Neural progenitor cell (in vitro differentiated cells): Measurements from ENCODE around the gene IFNG-AS1. TPM values are rescaled to one million over a fixed set of nuclear protein-coding genes. Genes with fewer than 3 reads are reported as not detected.
A peak's percentile ranks its signal among the peaks of the same experiment; 100 is the strongest.

ENCODE experiments used
- DNase-seq: peaks from one replicate; pipeline ENCODE4 v3.0.0-alpha.2; 2016; ENCODE audit warnings: low spot score
- H2AFZ ChIP-seq: fragments of 200-600 bp; sonication (generic); replicated peaks from 2 replicates; pipeline ENCODE4 v1.6.1; 2016; ENCODE audit warnings: antibody characterized with exemption
- H3F3A ChIP-seq: fragments of 200-600 bp; sonication (generic); 2 replicates; pipeline ENCODE4 v1.6.1; 2016; ENCODE audit warnings: antibody characterized with exemption, low read depth
- H3K27ac ChIP-seq: fragments of 200-600 bp; sonication (generic); 2 replicates; pipeline ENCODE4 v1.5.1; 2016; ENCODE audit warnings: mild to moderate bottlenecking
- H3K27me3 ChIP-seq: fragments of 200-600 bp; sonication (generic); 2 replicates; pipeline ENCODE4 v1.6.1; 2016; ENCODE audit warnings: mild to moderate bottlenecking, moderate library complexity
- H3K36me3 ChIP-seq: fragments of 200-600 bp; sonication (generic); 2 replicates; pipeline ENCODE4 v1.5.1; 2016
- H3K4me1 ChIP-seq: fragments of 200-600 bp; sonication (generic); 2 replicates; pipeline ENCODE4 v1.6.1; 2016; ENCODE audit warnings: mixed run types
- H3K4me2 ChIP-seq: fragments of 200-600 bp; sonication (generic); 2 replicates; pipeline ENCODE4 v1.6.1; 2016
- H3K4me3 ChIP-seq: fragments of 200-600 bp; sonication (generic); 2 replicates; pipeline ENCODE4 v1.5.1; 2016
- H3K79me2 ChIP-seq: fragments of 200-600 bp; sonication (generic); 2 replicates; pipeline ENCODE4 v1.6.1; 2016; ENCODE audit warnings: low read depth
- H3K9ac ChIP-seq: fragments of 200-600 bp; sonication (generic); 2 replicates; pipeline ENCODE4 v1.6.1; 2016
- H3K9me3 ChIP-seq: fragments of 200-600 bp; sonication (generic); 2 replicates; pipeline ENCODE4 v1.5.1; 2016; ENCODE audit warnings: low read depth
- H4K20me1 ChIP-seq: fragments of 200-600 bp; sonication (generic); 2 replicates; pipeline ENCODE4 v1.6.1; 2016; ENCODE audit warnings: low read depth
- H3K27ac Mint-ChIP-seq: 3 replicates; pipeline ENCODE4 v1.8.0; 2021; ENCODE audit warnings: mixed read lengths
- H3K27me3 Mint-ChIP-seq: 2 replicates; pipeline ENCODE4 v1.8.0; 2022; ENCODE audit warnings: low read depth, mild to moderate bottlenecking, inconsistent platforms, moderate library complexity, mixed read lengths; ENCODE audit not compliant: insufficient read depth
- H3K36me3 Mint-ChIP-seq: 3 replicates; pipeline ENCODE4 v1.8.0; 2021; ENCODE audit warnings: mixed read lengths
- H3K4me1 Mint-ChIP-seq: 3 replicates; pipeline ENCODE4 v1.8.0; 2021; ENCODE audit warnings: mixed read lengths
- H3K4me3 Mint-ChIP-seq: 3 replicates; pipeline ENCODE4 v1.8.0; 2021; ENCODE audit warnings: mild to moderate bottlenecking, moderate library complexity, mixed read lengths
- H3K9me3 Mint-ChIP-seq: 3 replicates; pipeline ENCODE4 v1.8.0; 2020; ENCODE audit warnings: mixed read lengths
- EZH2 ChIP-seq: fragments of 200-600 bp; sonication (generic); IDR thresholded peaks from 2 replicates; pipeline ENCODE4 v1.6.1; 2017; ENCODE audit warnings: antibody characterized with exemption, mild to moderate bottlenecking, moderate library complexity
- EZH2phosphoT487 ChIP-seq: fragments of 200-600 bp; sonication (generic); IDR thresholded peaks from 2 replicates; pipeline ENCODE4 v1.6.1; 2017; ENCODE audit warnings: antibody characterized with exemption
- total RNA-seq: library from RNA; depleted of rRNA; stranded (reverse); fragments of >200 nt; gene quantifications from 2 replicates; pipeline ENCODE4 v1.2.3, GENCODE V29; 2015; ENCODE audit warnings: low replicate concordance
- TF ChIP-seq, protein P1 (sequence below): fragments of 200-600 bp; sonication (generic); IDR thresholded peaks from 2 replicates; pipeline ENCODE4 v1.5.1; 2017; ENCODE audit warnings: antibody characterized with exemption, mild to moderate bottlenecking

The IFNG-AS1 gene
- total RNA-seq, 1 donor from 2014 or later, result not detected

DNA sequence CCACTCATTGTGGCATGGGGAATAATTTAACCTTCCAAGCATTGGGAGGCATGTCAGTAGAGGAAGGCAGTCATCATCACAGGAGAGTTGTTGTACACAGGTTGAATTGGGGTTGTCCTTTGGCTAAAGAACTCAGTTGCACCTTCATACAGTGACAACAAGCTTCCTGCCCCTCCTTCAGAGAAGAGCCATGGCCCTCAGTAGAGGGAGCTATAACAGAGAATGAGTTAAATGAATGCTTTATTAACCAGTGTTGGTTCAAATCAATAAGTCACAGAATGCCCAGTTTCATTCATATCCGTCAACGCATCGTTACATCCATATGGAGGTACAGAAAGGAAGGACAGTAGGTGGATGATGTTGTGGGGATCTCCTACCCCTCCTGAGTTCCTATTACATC is 4.8 kb downstream of the IFNG-AS1 start:
- Mint-ChIP-seq H3K4me3 (no peak overlapping the region), H3K36me3 (no peaks in the 10 kb centered on the region), H3K27me3 (no peaks in the 10 kb centered on the region), H3K4me1 (peaks cover 2% of the 10 kb centered on the region), H3K9me3 (no peaks in the 10 kb centered on the region), H3K27ac (no peak overlapping the region)
- no peaks in the 10 kb centered on the region for H3K36me3 ChIP-seq
- H4K20me1 ChIP-seq, result no peaks in the 10 kb centered on the region
- TF ChIP-seq EZH2phosphoT487 (no peak), EZH2 (no peak)
- TF ChIP-seq, protein P1, sequence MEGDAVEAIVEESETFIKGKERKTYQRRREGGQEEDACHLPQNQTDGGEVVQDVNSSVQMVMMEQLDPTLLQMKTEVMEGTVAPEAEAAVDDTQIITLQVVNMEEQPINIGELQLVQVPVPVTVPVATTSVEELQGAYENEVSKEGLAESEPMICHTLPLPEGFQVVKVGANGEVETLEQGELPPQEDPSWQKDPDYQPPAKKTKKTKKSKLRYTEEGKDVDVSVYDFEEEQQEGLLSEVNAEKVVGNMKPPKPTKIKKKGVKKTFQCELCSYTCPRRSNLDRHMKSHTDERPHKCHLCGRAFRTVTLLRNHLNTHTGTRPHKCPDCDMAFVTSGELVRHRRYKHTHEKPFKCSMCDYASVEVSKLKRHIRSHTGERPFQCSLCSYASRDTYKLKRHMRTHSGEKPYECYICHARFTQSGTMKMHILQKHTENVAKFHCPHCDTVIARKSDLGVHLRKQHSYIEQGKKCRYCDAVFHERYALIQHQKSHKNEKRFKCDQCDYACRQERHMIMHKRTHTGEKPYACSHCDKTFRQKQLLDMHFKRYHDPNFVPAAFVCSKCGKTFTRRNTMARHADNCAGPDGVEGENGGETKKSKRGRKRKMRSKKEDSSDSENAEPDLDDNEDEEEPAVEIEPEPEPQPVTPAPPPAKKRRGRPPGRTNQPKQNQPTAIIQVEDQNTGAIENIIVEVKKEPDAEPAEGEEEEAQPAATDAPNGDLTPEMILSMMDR, result peak; percentile 38
- H2AFZ ChIP-seq, result no peak overlapping the region
- no peak overlapping the region for H3K9ac ChIP-seq
- no peaks in the 10 kb centered on the region for H3K9me3 ChIP-seq
- H3K79me2 ChIP-seq, result no peaks in the 10 kb centered on the region
- no peaks in the 10 kb centered on the region for H3K27me3 ChIP-seq
- peaks cover 3% of the 10 kb centered on the region for H3K4me1 ChIP-seq
- no peak overlapping the region for H3K27ac ChIP-seq
- no peak overlapping the region for H3K4me3 ChIP-seq
- no peak overlapping the region for H3K4me2 ChIP-seq
- DNase-seq, result no peak
- H3F3A ChIP-seq, result no peaks in the 10 kb centered on the region

DNA sequence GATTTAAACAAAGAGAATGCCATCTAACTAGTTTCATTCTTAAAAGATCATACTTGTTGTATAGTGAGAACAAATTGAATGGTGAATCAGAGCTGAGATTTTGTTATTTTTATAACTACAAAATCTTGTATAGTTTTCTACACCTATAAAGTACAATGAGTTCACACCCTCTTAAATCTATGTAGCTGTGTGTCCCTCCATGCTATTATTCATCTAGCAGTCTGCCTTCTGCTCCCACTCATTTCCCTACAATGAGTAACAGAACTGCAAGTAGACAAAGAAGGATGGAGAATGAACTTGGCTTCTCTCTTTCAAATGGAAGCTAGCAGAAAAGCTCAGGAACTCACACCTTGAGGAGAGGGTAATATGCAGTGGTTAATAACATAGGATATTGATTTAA is 7.1 kb downstream of the IFNG-AS1 start:
- H3K27me3 ChIP-seq, result no peaks in the 10 kb centered on the region
- H3K9me3 ChIP-seq, result no peaks in the 10 kb centered on the region
- H3K79me2 ChIP-seq, result no peaks in the 10 kb centered on the region
- TF ChIP-seq, protein P1, result no peak
- TF ChIP-seq EZH2, result no peak
- H3K27me3 Mint-ChIP-seq, result peaks cover 2% of the 10 kb centered on the region
- H3K4me3 Mint-ChIP-seq, result no peak overlapping the region
- H3K36me3 Mint-ChIP-seq, result no peaks in the 10 kb centered on the region
- no peak for DNase-seq
- H2AFZ ChIP-seq, result no peak overlapping the region
- H3K27ac Mint-ChIP-seq, result no peak overlapping the region
- H4K20me1 ChIP-seq, result no peaks in the 10 kb centered on the region
- H3K4me1 ChIP-seq, result no peaks in the 10 kb centered on the region
- no peak overlapping the region for H3K27ac ChIP-seq
- H3K36me3 ChIP-seq, result no peaks in the 10 kb centered on the region
- no peaks in the 10 kb centered on the region for H3K9me3 Mint-ChIP-seq
- no peak overlapping the region for H3K4me2 ChIP-seq
- peaks cover 2% of the 10 kb centered on the region for H3K4me1 Mint-ChIP-seq
- no peak overlapping the region for H3K9ac ChIP-seq
- H3K4me3 ChIP-seq, result no peak overlapping the region
- no peaks in the 10 kb centered on the region for H3F3A ChIP-seq

DNA sequence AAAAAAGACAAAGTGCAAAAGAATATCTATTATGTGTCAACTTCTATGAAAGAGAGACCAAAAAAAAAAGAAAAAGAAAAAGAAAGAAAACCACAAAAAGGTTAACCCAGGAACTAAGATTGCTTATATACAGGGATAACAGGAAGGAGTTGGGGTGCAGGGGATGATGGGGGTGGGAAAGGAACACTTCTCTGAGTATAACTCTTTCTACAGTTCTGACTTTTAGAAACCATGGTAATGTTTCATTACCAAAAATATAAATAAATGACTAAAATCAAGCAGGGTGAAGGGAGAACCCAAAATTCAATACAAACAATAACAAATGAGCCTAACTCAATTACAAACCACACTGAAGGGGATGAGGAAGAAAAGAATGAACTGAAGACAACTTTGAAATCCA is 9.1 kb downstream of the IFNG-AS1 start:
- H3K36me3 ChIP-seq, result no peaks in the 10 kb centered on the region
- H3K9ac ChIP-seq, result no peak overlapping the region
- no peak overlapping the region for H2AFZ ChIP-seq
- Mint-ChIP-seq H3K4me1 (peaks cover 2% of the 10 kb centered on the region), H3K9me3 (no peaks in the 10 kb centered on the region), H3K27me3 (peaks cover 2% of the 10 kb centered on the region), H3K4me3 (no peak overlapping the region), H3K36me3 (no peaks in the 10 kb centered on the region), H3K27ac (no peak overlapping the region)
- DNase-seq, result no peak
- H3K4me3 ChIP-seq, result no peak overlapping the region
- H3F3A ChIP-seq, result no peaks in the 10 kb centered on the region
- no peaks in the 10 kb centered on the region for H4K20me1 ChIP-seq
- H3K27ac ChIP-seq, result no peak overlapping the region
- TF ChIP-seq, protein P1, result no peak
- TF ChIP-seq EZH2, result no peak
- no peak for TF ChIP-seq EZH2phosphoT487
- no peaks in the 10 kb centered on the region for H3K9me3 ChIP-seq
- H3K4me1 ChIP-seq, result no peaks in the 10 kb centered on the region
- H3K27me3 ChIP-seq, result no peaks in the 10 kb centered on the region
- H3K4me2 ChIP-seq, result no peak overlapping the region
- H3K79me2 ChIP-seq, result no peaks in the 10 kb centered on the region

DNA sequence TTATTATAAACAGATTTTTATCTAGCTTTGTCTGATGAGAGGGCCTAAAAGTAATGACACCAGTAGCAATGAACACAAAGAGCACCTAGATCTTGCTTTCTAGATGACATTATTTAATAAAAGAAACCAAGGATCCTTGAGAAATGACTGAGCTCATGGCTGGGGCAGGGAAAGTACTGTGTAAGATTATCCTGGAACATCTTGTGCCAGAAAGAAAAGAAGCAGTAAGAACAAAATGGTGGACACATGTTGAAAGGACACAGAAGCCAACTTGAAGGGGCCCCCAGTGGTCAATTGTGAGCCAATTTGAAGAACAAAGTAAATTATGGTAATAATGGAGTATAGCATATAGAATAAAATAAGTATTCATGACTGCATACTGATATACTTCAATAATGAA is 10.0 kb downstream of the IFNG-AS1 start:
- Mint-ChIP-seq H3K27me3 (peaks cover 2% of the 10 kb centered on the region), H3K36me3 (no peaks in the 10 kb centered on the region), H3K9me3 (no peaks in the 10 kb centered on the region), H3K4me1 (peaks cover 2% of the 10 kb centered on the region), H3K27ac (no peak overlapping the region), H3K4me3 (no peak overlapping the region)
- H3F3A ChIP-seq, result no peaks in the 10 kb centered on the region
- no peaks in the 10 kb centered on the region for H3K27me3 ChIP-seq
- H3K4me2 ChIP-seq, result no peak overlapping the region
- no peak overlapping the region for H3K9ac ChIP-seq
- H3K4me1 ChIP-seq, result no peaks in the 10 kb centered on the region
- no peak overlapping the region for H3K27ac ChIP-seq
- no peaks in the 10 kb centered on the region for H4K20me1 ChIP-seq
- no peak overlapping the region for H3K4me3 ChIP-seq
- no peaks in the 10 kb centered on the region for H3K79me2 ChIP-seq
- no peak for DNase-seq
- no peaks in the 10 kb centered on the region for H3K9me3 ChIP-seq
- TF ChIP-seq, protein P1, result no peak
- no peak for TF ChIP-seq EZH2
- TF ChIP-seq EZH2phosphoT487, result no peak
- no peak overlapping the region for H2AFZ ChIP-seq
- no peaks in the 10 kb centered on the region for H3K36me3 ChIP-seq
